Cardiac muscle cell (in vitro differentiated cells and primary cell): ENCODE data around the gene NF1. TPM values are rescaled to one million over a fixed set of nuclear protein-coding genes. Genes with fewer than 3 reads are reported as not detected.

Experiments used
- DNase-seq, 2 donors: peaks; one replicate each; pipeline versions ENCODE4 v3.0.0 to v3.0.0-alpha.2; 2010 to 2017; ENCODE audit warnings: low read depth in 1 of 2, low spot score in 1 of 2
- H3K27ac ChIP-seq: fragments of 200-600 bp; sonication (generic); 2 replicates; pipeline ENCODE4 v1.5.1; 2016
- H3K27me3 ChIP-seq: fragments of 200-600 bp; sonication (generic); 2 replicates; pipeline ENCODE4 v1.6.0; 2016; ENCODE audit warnings: control low read depth
- H3K36me3 ChIP-seq: fragments of 200-600 bp; sonication (generic); 2 replicates; pipeline ENCODE4 v1.5.1; 2016; ENCODE audit warnings: control low read depth
- H3K4me1 ChIP-seq: fragments of 200-600 bp; sonication (generic); 2 replicates; pipeline ENCODE4 v1.8.1; 2017; ENCODE audit warnings: low read depth, mild to moderate bottlenecking, mixed run types
- H3K4me3 ChIP-seq: fragments of 200-600 bp; sonication (generic); 2 replicates; pipeline ENCODE4 v1.5.1; 2016; ENCODE audit warnings: mild to moderate bottlenecking
- H3K9me3 ChIP-seq: fragments of 200-600 bp; sonication (generic); 2 replicates; pipeline ENCODE4 v1.5.1; 2017; ENCODE audit warnings: low read depth, mild to moderate bottlenecking, control low read depth
- polyA plus RNA-seq: library from polyadenylated mRNA; unstranded; fragments of >200 nt; fragmentation: Nextera tagmentation; extraction: Ambion mirVana; gene quantifications from 2 replicates; pipeline ENCODE4 v1.2.1, GENCODE V29; 2016
- total RNA-seq: library from RNA; depleted of rRNA; stranded (reverse); fragments of >200 nt; gene quantifications from 2 replicates; pipeline ENCODE4 v1.2.3, GENCODE V29; 2016
- TF ChIP-seq, protein P1 (sequence below): IDR thresholded peaks from 2 replicates; pipeline ENCODE4 v1.5.1; 2012; ENCODE audit warnings: low read depth, mild to moderate bottlenecking, low read length

Gene NF1
- total and polyA plus RNA-seq, 2 experiments from 2014 or later = 17.7 to 32.9 TPM

DNA sequence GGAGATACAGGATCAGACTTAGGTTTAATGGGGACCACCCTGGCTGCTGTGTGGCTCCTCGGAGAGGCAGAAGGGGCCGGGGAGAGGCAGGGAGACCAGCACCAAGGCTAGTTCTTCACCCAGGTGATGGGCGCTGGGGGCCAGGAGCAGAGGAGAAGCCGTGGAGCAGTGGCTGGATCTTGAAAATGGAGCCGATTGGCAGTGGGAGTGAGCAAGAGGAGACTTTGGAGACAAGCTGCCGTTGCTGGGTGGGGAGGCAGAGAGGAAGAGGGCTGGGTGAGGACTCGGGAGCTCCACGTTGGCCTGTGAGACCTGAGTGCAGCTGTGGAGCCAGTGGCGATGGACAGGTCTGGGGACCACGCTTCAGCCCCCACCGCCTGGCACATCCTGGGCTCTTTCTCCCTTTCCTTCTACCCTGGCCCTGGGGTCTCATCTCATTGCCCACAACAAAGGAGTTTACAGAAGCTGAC, 305.7 kb downstream of the NF1 start:
- DNase-seq = no peak
- H3K4me1 ChIP-seq = no peaks in the 10 kb centered on the region
- TF ChIP-seq, protein P1, sequence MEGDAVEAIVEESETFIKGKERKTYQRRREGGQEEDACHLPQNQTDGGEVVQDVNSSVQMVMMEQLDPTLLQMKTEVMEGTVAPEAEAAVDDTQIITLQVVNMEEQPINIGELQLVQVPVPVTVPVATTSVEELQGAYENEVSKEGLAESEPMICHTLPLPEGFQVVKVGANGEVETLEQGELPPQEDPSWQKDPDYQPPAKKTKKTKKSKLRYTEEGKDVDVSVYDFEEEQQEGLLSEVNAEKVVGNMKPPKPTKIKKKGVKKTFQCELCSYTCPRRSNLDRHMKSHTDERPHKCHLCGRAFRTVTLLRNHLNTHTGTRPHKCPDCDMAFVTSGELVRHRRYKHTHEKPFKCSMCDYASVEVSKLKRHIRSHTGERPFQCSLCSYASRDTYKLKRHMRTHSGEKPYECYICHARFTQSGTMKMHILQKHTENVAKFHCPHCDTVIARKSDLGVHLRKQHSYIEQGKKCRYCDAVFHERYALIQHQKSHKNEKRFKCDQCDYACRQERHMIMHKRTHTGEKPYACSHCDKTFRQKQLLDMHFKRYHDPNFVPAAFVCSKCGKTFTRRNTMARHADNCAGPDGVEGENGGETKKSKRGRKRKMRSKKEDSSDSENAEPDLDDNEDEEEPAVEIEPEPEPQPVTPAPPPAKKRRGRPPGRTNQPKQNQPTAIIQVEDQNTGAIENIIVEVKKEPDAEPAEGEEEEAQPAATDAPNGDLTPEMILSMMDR = no peak
- H3K36me3 ChIP-seq = no peaks in the 10 kb centered on the region
- no peak overlapping the region for H3K4me3 ChIP-seq
- no peak overlapping the region for H3K27ac ChIP-seq
- no peaks in the 10 kb centered on the region for H3K27me3 ChIP-seq
- H3K9me3 ChIP-seq = no peaks in the 10 kb centered on the region

GRCh38 chr17:31401456-31402254, 306.9 kb downstream of the NF1 start:
- Histone ChIP-seq H3K9me3 (no peaks in the 10 kb centered on the region), H3K4me1 (no peaks in the 10 kb centered on the region), H3K27ac (no peak overlapping the region), H3K27me3 (no peaks in the 10 kb centered on the region), H3K4me3 (no peak overlapping the region), H3K36me3 (no peaks in the 10 kb centered on the region)
- DNase-seq = no peak
- TF ChIP-seq, protein P1 = no peak

- Histone ChIP-seq H3K27me3 (no peaks in the 10 kb centered on the region), H3K4me1 (no peaks in the 10 kb centered on the region), H3K27ac (no peak overlapping the region), H3K4me3 (no peak overlapping the region), H3K36me3 (no peaks in the 10 kb centered on the region), H3K9me3 (no peaks in the 10 kb centered on the region)
- no peak for DNase-seq
- TF ChIP-seq, protein P1 = no peak
Measured at GRCh38 chr17:31404028-31404949, 309.5 kb downstream of the NF1 start.

- H3K36me3 ChIP-seq = no peaks in the 10 kb centered on the region
- H3K4me3 ChIP-seq = no peak overlapping the region
- TF ChIP-seq, protein P1 = no peak
- H3K27me3 ChIP-seq = no peaks in the 10 kb centered on the region
- H3K27ac ChIP-seq = no peak overlapping the region
- DNase-seq = no peak
- H3K9me3 ChIP-seq = no peaks in the 10 kb centered on the region
- H3K4me1 ChIP-seq = no peaks in the 10 kb centered on the region
Measured at GRCh38 chr17:31405890-31406371, 311.2 kb downstream of the NF1 start.

DNA sequence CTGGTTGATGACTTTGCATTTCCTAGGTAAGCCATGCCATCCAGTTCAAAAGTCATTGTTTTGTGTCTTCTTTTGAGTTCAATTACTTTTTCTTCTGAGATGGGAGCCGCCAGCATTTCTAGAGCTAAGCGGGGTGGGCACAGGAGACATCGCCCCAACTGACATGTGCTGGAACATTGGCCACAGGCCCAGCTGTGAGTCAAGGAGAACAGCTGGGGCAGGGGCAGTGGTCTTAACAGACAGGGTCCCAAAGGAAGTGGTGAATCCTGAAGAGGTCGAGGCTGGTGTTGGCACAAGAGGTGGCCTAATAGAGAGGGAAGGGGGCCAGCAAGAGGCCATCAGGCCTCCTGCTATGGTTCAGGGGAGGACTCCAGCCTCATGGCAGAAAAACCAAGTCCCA, 313.8 kb downstream of the NF1 start:
- TF ChIP-seq, protein P1 = no peak
- DNase-seq = no peak
- Histone ChIP-seq H3K27me3 (no peaks in the 10 kb centered on the region), H3K4me1 (peaks cover 4% of the 10 kb centered on the region), H3K27ac (no peak overlapping the region), H3K9me3 (no peaks in the 10 kb centered on the region), H3K36me3 (no peaks in the 10 kb centered on the region), H3K4me3 (no peak overlapping the region)
